NB4 (cell line): ENCODE results near the gene MAP3K7.
A peak's percentile ranks its signal among the peaks of the same experiment; 100 is the strongest.

ENCODE experiments used
- DNase-seq: peaks from one replicate; pipeline ENCODE4 v3.0.0; 2010; ENCODE audit warnings: low read depth
- H3K4me3 ChIP-seq: one replicate; pipeline ENCODE4 v1.5.1; 2011; ENCODE audit warnings: mild to moderate bottlenecking, low read depth, low read length, moderate library complexity
- MYC ChIP-seq: IDR thresholded peaks from 2 replicates; pipeline ENCODE4 v1.6.1; 2011; ENCODE audit warnings: low read depth, low read length
- POLR2A ChIP-seq: IDR thresholded peaks from 2 replicates; pipeline ENCODE4 v1.6.1; 2011; ENCODE audit warnings: mild to moderate bottlenecking; ENCODE audit not compliant: insufficient read length; ENCODE audit errors: extremely low read depth
- TF ChIP-seq, protein P1 (sequence below): IDR thresholded peaks from 2 replicates; pipeline ENCODE4 v1.6.1; 2011; ENCODE audit warnings: low read depth, low read length
- TF ChIP-seq, protein P2 (sequence below): IDR thresholded peaks from one replicate; pipeline ENCODE4 v1.5.1; 2012; ENCODE audit warnings: low read depth, low read length

The MAP3K7 gene

DNA sequence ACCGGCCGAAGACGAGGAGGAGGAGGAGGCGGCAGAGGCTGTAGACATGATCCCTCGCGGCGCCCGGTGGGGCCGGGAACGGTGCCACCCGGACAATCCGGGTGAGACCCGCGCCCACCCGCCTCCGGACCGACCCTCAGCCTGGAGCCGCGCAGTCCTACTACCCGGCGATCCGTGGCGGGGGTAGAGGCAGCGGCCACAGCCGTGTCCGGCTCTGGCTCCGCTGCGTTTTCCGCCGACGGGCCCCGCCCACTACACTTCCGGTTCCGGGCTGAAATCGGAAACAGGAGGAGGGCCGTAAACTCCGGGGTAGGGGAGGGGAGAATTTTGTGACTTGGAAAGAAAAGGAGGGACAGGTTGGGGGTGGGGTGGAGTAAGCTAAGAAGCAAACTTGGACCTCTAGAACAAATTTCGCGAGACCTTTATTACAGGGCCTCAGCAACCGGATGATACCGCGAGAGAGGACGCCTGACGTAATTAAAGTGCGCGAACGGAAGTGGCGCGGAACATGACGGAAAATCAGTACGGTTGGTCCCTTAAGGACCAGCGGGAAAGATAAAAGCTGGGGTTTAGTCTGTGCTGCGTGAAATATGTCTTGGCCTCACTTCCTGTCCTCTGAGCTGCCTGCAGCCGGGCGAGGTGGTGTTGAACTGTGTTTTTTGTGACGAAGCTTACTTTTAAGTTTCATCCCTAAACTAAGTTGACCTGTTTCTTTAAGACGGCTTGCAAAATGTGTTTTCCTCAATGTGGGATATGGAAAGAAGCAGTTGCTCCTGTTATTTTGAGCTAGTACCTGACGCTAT lies at the start of gene MAP3K7:
Gene MAP3K7 (minus strand): TSS at position 237 of the 803 bp plus-strand sequence. CDS start 189 bp downstream, at position 48.
- TF ChIP-seq, protein P1, sequence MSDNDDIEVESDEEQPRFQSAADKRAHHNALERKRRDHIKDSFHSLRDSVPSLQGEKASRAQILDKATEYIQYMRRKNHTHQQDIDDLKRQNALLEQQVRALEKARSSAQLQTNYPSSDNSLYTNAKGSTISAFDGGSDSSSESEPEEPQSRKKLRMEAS: peak; percentile 74
- TF ChIP-seq, protein P2, sequence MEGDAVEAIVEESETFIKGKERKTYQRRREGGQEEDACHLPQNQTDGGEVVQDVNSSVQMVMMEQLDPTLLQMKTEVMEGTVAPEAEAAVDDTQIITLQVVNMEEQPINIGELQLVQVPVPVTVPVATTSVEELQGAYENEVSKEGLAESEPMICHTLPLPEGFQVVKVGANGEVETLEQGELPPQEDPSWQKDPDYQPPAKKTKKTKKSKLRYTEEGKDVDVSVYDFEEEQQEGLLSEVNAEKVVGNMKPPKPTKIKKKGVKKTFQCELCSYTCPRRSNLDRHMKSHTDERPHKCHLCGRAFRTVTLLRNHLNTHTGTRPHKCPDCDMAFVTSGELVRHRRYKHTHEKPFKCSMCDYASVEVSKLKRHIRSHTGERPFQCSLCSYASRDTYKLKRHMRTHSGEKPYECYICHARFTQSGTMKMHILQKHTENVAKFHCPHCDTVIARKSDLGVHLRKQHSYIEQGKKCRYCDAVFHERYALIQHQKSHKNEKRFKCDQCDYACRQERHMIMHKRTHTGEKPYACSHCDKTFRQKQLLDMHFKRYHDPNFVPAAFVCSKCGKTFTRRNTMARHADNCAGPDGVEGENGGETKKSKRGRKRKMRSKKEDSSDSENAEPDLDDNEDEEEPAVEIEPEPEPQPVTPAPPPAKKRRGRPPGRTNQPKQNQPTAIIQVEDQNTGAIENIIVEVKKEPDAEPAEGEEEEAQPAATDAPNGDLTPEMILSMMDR: no peak
- peak; percentile 40 for TF ChIP-seq POLR2A
- DNase-seq: peak; percentile 96
- H3K4me3 ChIP-seq: peak within 1 kb of the TSS; percentile 96

DNA sequence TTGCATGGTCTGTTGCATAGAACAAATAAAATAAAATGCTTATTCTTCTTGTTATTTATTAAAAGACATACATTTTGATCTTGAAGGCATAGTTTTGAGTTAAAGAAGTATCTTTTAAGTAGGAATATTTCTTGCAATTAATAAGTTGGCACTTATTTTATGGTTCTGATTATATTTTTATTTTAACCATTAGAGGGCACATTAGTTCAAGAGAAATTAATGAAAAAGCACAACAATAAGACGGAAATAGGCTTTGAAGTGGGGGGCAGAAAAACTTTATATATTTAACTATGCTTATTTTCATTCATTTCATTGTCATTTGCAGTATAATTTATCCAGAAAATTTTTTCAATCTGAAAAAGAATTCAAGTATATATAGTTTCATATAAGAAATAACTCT lies 44.2 kb upstream of the MAP3K7 start:
- DNase-seq: no peak
- TF ChIP-seq, protein P2: no peak
- TF ChIP-seq, protein P1: no peak
- TF ChIP-seq POLR2A (no peak), MYC (no peak)
- H3K4me3 ChIP-seq: no peak overlapping the region

DNA sequence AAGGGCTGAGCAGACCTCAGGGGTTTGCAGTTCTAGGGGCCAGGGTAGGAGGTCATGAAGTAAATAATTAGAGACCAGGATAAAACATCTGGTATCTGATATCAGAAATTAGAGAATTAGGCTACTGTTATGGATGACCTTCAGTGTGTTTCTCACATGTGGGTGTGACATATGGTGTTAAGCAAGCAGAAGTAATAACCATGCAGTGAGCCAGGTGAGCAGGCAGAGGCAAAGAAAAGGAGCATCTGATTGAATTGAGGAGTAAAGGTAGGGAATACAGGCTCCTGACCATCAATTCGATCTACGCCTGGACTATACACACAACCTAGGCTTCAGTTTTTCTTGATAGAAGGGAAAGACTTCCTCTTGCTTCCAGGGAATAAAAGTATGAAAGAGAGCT lies 34.7 kb upstream of the MAP3K7 start:
- H3K4me3 ChIP-seq: no peak overlapping the region
- no peak for DNase-seq
- TF ChIP-seq, protein P2: no peak
- no peak for TF ChIP-seq MYC
- no peak for TF ChIP-seq POLR2A
- TF ChIP-seq, protein P1: no peak

DNA sequence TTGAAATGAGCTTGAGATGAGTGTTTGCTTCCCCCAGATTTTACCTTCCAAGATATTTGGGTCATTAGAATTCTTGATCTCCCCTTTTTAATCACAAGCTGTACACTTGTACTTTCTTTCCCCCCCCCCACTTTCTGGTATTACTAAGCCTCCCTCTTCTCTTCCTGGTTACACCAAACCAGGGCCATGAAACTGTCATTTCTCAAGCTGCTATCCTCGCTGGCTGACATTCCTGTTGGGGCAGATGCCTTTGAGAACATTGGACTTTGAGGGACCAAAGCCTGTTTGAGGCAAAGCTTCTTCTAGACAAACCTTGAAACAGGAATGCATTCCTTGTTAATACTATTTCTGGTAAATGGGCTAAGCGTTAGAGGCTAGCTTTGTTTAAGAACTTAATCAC lies 32.3 kb upstream of the MAP3K7 start:
- H3K4me3 ChIP-seq: no peak overlapping the region
- no peak for TF ChIP-seq POLR2A
- TF ChIP-seq MYC: no peak
- TF ChIP-seq, protein P2: no peak
- TF ChIP-seq, protein P1: no peak
- DNase-seq: no peak

DNA sequence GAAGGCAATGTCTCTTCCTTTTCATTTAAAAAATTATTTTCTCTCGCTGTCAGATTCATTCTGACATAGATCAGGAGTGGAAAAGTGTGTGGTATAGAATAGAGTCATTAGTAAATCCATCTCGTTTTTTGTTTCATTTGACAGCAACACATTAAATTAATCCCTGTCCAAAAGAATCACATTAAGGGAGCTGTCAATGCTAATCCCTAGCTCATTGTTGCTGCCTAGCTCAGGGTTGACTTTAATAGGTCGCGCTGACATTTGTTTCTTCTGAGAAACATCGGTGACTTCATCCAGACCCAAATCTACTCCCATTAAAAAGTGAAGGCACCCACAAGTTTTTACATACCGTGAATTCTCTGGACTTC lies 25.4 kb upstream of the MAP3K7 start:
- TF ChIP-seq, protein P1: no peak
- TF ChIP-seq POLR2A: no peak
- TF ChIP-seq MYC: no peak
- TF ChIP-seq, protein P2: no peak
- no peak for DNase-seq
- H3K4me3 ChIP-seq: no peak overlapping the region
